OCI-LY1 (cell line): ENCODE results near the gene IMMP2L.

ENCODE experiments used
- H2AFZ ChIP-seq: fragments of 200-600 bp; sonication (generic), shearing (Covaris generic); 2 replicates; pipeline ENCODE4 v1.6.0; 2014; ENCODE audit warnings: antibody characterized with exemption, mild to moderate bottlenecking, low read length
- H3F3A ChIP-seq: fragments of 200-600 bp; sonication (generic), shearing (Covaris generic); 2 replicates; pipeline ENCODE4 v1.6.0; 2014; ENCODE audit warnings: mild to moderate bottlenecking, antibody characterized with exemption, low read length, moderate library complexity; ENCODE audit not compliant: insufficient read depth
- H3K27ac ChIP-seq: fragments of 200-600 bp; sonication (generic); 2 replicates; pipeline ENCODE4 v1.5.1; 2014; ENCODE audit warnings: low read length, mixed run types, mild to moderate bottlenecking, low read depth; ENCODE audit not compliant: poor library complexity, severe bottlenecking
- H3K27me3 ChIP-seq: fragments of 200-600 bp; sonication (generic); 2 replicates; pipeline ENCODE4 v1.6.0; 2014; ENCODE audit warnings: antibody characterized with exemption, mild to moderate bottlenecking, low read length, moderate library complexity; ENCODE audit not compliant: insufficient read depth
- H3K36me3 ChIP-seq: fragments of 200-600 bp; sonication (generic); 2 replicates; pipeline ENCODE4 v1.6.1; 2014; ENCODE audit warnings: mild to moderate bottlenecking, antibody characterized with exemption, low read length, moderate library complexity, mixed read lengths; ENCODE audit not compliant: insufficient read depth
- H3K4me1 ChIP-seq: fragments of 200-600 bp; sonication (generic); 2 replicates; pipeline ENCODE4 v1.5.1; 2014; ENCODE audit warnings: mild to moderate bottlenecking, low read length, moderate library complexity; ENCODE audit not compliant: insufficient read depth, severe bottlenecking
- H3K4me2 ChIP-seq: fragments of 200-600 bp; sonication (generic), shearing (Covaris generic); 2 replicates; pipeline ENCODE4 v1.6.1; 2014; ENCODE audit warnings: low read length
- H3K4me3 ChIP-seq: fragments of 200-600 bp; sonication (generic); 2 replicates; pipeline ENCODE4 v1.5.1; 2014; ENCODE audit warnings: low read length, low read depth, mild to moderate bottlenecking, mixed read lengths; ENCODE audit not compliant: poor library complexity, severe bottlenecking
- H3K79me2 ChIP-seq: fragments of 200-600 bp; shearing (Covaris generic); 2 replicates; pipeline ENCODE4 v1.6.1; 2016; ENCODE audit warnings: mixed run types, low read length, mixed read lengths; ENCODE audit not compliant: insufficient read depth
- H3K9ac ChIP-seq: fragments of 200-600 bp; sonication (generic), shearing (Covaris generic); 2 replicates; pipeline ENCODE4 v1.6.1; 2014; ENCODE audit warnings: mild to moderate bottlenecking, low read length, mixed read lengths
- H3K9me2 ChIP-seq: fragments of 200-600 bp; sonication (generic), shearing (Covaris generic); 2 replicates; pipeline ENCODE4 v1.6.1; 2014; ENCODE audit warnings: low read depth, mild to moderate bottlenecking, low read length, mixed read lengths
- H3K9me3 ChIP-seq: fragments of 200-600 bp; shearing (Covaris generic); 2 replicates; pipeline ENCODE4 v1.6.1; 2014; ENCODE audit warnings: low read length, mixed read lengths
- H4K20me1 ChIP-seq: fragments of 200-600 bp; sonication (generic), shearing (Covaris generic); 2 replicates; pipeline ENCODE4 v1.6.0; 2016; ENCODE audit warnings: mild to moderate bottlenecking, low read length; ENCODE audit not compliant: insufficient read depth
- EZH2 ChIP-seq: fragments of 200-600 bp; sonication (generic), shearing (Covaris generic); IDR thresholded peaks from 2 replicates; pipeline ENCODE4 v1.8.0; 2017; ENCODE audit warnings: borderline replicate concordance, mixed run types, mild to moderate bottlenecking, antibody characterized with exemption, low read length, moderate library complexity, mixed read lengths
- TF ChIP-seq, protein P1 (sequence below): fragments of 200-600 bp; sonication (generic), shearing (Covaris generic); IDR thresholded peaks from 2 replicates; pipeline ENCODE4 v1.5.1; 2017; ENCODE audit warnings: mild to moderate bottlenecking, antibody characterized with exemption, low read length, moderate library complexity, mixed read lengths

Gene IMMP2L

DNA sequence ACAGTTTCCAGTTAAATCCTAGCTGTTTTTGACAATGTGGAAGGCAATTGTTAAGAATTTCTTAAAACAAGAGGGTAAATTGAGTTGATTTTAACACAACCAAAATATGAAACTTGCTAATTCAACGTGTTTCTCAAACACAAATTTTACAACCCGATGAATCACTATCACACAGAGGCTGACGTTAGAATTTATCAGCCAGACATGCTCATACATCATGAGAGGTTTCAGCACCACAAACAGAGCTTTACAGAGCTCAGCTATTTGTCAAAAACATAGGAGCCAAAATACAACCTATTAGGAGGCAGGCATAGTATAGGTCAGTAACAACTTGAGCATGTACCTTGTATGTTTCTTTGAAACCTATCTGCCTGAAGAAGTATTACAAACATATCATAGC lies 435.3 kb downstream of the IMMP2L start:
- H4K20me1 ChIP-seq: no peaks in the 10 kb centered on the region
- no peak overlapping the region for H3K4me3 ChIP-seq
- no peaks in the 10 kb centered on the region for H3K4me1 ChIP-seq
- H3K27ac ChIP-seq: no peak overlapping the region
- H3K9me3 ChIP-seq: no peaks in the 10 kb centered on the region
- H3F3A ChIP-seq: no peaks in the 10 kb centered on the region
- no peaks in the 10 kb centered on the region for H3K36me3 ChIP-seq
- no peaks in the 10 kb centered on the region for H3K9me2 ChIP-seq
- H3K27me3 ChIP-seq: no peaks in the 10 kb centered on the region
- H2AFZ ChIP-seq: no peak overlapping the region
- no peak overlapping the region for H3K4me2 ChIP-seq
- H3K79me2 ChIP-seq: no peaks in the 10 kb centered on the region
- H3K9ac ChIP-seq: no peak overlapping the region
- no peak for TF ChIP-seq EZH2
- TF ChIP-seq, protein P1, sequence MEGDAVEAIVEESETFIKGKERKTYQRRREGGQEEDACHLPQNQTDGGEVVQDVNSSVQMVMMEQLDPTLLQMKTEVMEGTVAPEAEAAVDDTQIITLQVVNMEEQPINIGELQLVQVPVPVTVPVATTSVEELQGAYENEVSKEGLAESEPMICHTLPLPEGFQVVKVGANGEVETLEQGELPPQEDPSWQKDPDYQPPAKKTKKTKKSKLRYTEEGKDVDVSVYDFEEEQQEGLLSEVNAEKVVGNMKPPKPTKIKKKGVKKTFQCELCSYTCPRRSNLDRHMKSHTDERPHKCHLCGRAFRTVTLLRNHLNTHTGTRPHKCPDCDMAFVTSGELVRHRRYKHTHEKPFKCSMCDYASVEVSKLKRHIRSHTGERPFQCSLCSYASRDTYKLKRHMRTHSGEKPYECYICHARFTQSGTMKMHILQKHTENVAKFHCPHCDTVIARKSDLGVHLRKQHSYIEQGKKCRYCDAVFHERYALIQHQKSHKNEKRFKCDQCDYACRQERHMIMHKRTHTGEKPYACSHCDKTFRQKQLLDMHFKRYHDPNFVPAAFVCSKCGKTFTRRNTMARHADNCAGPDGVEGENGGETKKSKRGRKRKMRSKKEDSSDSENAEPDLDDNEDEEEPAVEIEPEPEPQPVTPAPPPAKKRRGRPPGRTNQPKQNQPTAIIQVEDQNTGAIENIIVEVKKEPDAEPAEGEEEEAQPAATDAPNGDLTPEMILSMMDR: no peak

DNA sequence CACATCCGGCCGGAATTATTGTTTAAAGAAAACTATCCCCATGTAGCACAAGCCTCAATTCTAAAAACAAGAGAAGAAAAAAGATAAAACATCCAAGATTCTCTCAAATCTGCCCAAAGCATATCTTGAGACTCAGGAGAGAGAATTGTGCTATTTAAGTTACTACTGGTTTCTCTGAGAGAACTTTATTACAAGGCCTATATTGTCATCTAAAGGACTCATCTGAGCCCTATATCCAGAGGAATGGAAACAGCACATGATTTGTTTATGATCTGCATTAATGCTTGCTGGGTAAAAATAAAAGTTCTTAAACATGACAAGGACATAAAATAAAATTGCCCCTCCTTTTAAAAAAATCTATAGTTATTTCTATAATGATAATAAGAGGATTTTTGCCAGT lies 446.3 kb downstream of the IMMP2L start:
- TF ChIP-seq EZH2: no peak
- TF ChIP-seq, protein P1: no peak
- no peak overlapping the region for H3K4me2 ChIP-seq
- H3K79me2 ChIP-seq: no peaks in the 10 kb centered on the region
- no peak overlapping the region for H3K9ac ChIP-seq
- no peaks in the 10 kb centered on the region for H3K9me3 ChIP-seq
- no peaks in the 10 kb centered on the region for H4K20me1 ChIP-seq
- no peaks in the 10 kb centered on the region for H3K27me3 ChIP-seq
- H3K4me3 ChIP-seq: no peak overlapping the region
- H2AFZ ChIP-seq: no peak overlapping the region
- H3K4me1 ChIP-seq: peaks cover 5% of the 10 kb centered on the region
- H3K9me2 ChIP-seq: no peaks in the 10 kb centered on the region
- H3K27ac ChIP-seq: no peak overlapping the region
- H3F3A ChIP-seq: no peaks in the 10 kb centered on the region
- H3K36me3 ChIP-seq: no peaks in the 10 kb centered on the region

DNA sequence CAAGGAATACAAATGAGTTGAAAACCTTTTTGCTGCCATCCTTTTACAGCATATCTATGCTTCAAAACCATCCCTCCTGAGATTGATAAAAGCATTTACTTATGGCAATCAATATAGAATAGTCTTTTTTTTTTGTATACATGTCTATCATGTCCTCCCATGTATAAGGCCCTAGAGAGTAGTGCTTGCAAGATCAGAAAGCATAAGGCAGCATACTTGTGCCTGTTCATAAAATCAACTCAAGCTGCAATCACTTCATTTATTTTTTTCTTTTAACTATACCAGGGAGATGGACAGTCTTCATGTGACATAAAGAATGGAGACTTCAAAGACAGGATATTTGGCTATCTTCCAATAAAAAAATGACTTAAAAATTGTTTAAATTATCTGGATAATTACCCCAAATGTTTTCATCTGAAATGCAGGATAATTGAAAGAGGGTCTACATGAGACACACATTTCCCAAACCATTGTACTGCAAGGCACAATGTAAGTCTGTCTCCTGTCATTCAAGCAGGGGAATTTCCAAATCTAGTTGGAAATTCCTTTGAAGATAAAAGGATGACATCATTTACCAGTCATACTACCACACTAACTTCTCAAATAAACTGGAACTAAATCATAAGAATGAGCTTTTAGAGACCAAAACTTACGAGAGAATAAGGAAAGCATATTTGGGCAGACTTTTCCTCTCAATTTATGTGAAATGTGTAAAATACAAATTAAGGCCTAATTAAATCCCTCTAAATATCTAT lies 448.9 kb downstream of the IMMP2L start:
- H3K27me3 ChIP-seq: no peaks in the 10 kb centered on the region
- H3F3A ChIP-seq: no peaks in the 10 kb centered on the region
- no peaks in the 10 kb centered on the region for H3K9me3 ChIP-seq
- H3K4me1 ChIP-seq: peaks cover 5% of the 10 kb centered on the region
- no peaks in the 10 kb centered on the region for H3K9me2 ChIP-seq
- H3K36me3 ChIP-seq: no peaks in the 10 kb centered on the region; the same call in 1 of the 2 replicates
- H3K27ac ChIP-seq: no peak overlapping the region
- H3K4me2 ChIP-seq: no peak overlapping the region
- H2AFZ ChIP-seq: no peak overlapping the region
- no peak overlapping the region for H3K4me3 ChIP-seq
- H3K79me2 ChIP-seq: no peaks in the 10 kb centered on the region
- H4K20me1 ChIP-seq: no peaks in the 10 kb centered on the region
- TF ChIP-seq EZH2: no peak
- TF ChIP-seq, protein P1: no peak
- H3K9ac ChIP-seq: no peak overlapping the region
